NT2/D1 (cell line): ENCODE data around the gene APELA.
A peak's percentile ranks its signal among the peaks of the same experiment; 100 is the strongest.

Source experiments
- DNase-seq: peaks from one replicate; pipeline ENCODE4 v3.0.0-alpha.2; 2011; ENCODE audit warnings: low read depth, low spot score
- H3K27me3 ChIP-seq: 2 replicates; pipeline ENCODE4 v1.6.0; 2011; ENCODE audit warnings: mild to moderate bottlenecking; ENCODE audit not compliant: insufficient read length, insufficient read depth
- H3K36me3 ChIP-seq: 2 replicates; pipeline ENCODE4 v1.6.1; 2011; ENCODE audit warnings: mild to moderate bottlenecking, low read length, mixed read lengths; ENCODE audit not compliant: insufficient read depth, insufficient read length
- H3K4me1 ChIP-seq: 2 replicates; pipeline ENCODE4 v1.5.1; 2011; ENCODE audit not compliant: insufficient read depth, insufficient read length
- H3K4me3 ChIP-seq: 2 replicates; pipeline ENCODE4 v1.5.1; 2011; ENCODE audit warnings: low read depth; ENCODE audit not compliant: insufficient read length
- H3K9ac ChIP-seq: 2 replicates; pipeline ENCODE4 v1.6.0; 2011; ENCODE audit warnings: low read depth; ENCODE audit not compliant: insufficient read length
- H3K9me3 ChIP-seq: 2 replicates; pipeline ENCODE4 v1.5.1; 2011; ENCODE audit warnings: mild to moderate bottlenecking, low read length; ENCODE audit not compliant: insufficient read depth
- SUZ12 ChIP-seq: IDR thresholded peaks from 2 replicates; pipeline ENCODE4 v1.6.1; 2011; ENCODE audit not compliant: insufficient read length, insufficient read depth; ENCODE audit errors: extremely low read depth
- YY1 ChIP-seq: IDR thresholded peaks from 2 replicates; pipeline ENCODE4 v1.6.1; 2011; ENCODE audit not compliant: insufficient read length, insufficient read depth
- ZNF274 ChIP-seq: IDR thresholded peaks from 2 replicates; pipeline ENCODE4 v1.6.1; 2011; ENCODE audit warnings: mild to moderate bottlenecking, low read depth, low read length

The APELA gene

DNA sequence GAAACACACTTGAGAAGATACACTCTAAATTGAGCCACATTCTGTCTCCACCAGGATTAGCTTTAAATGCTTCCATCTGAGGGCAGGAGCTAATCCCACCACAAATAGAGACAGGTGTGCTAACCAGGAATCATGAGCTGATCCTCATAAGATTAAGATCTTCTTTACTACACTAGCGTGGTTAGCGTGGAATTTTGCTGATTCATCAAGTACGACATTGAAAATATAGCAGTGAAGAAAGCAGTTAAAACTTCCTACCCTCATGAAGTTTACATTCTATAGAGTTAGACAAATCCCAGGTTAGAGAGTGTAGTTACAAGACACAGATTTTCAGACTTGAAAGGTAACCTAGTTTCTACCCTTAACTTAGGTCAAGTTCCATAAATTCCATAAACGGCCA, 5.3 kb upstream of the APELA start:
- Histone ChIP-seq H3K4me1 (no peaks in the 10 kb centered on the region), H3K9me3 (no peaks in the 10 kb centered on the region), H3K4me3 (no peak overlapping the region), H3K27me3 (no peaks in the 10 kb centered on the region), H3K36me3 (no peaks in the 10 kb centered on the region), H3K9ac (no peak overlapping the region)
- no peak for DNase-seq
- TF ChIP-seq ZNF274 (no peak), YY1 (no peak), SUZ12 (no peak)

DNA sequence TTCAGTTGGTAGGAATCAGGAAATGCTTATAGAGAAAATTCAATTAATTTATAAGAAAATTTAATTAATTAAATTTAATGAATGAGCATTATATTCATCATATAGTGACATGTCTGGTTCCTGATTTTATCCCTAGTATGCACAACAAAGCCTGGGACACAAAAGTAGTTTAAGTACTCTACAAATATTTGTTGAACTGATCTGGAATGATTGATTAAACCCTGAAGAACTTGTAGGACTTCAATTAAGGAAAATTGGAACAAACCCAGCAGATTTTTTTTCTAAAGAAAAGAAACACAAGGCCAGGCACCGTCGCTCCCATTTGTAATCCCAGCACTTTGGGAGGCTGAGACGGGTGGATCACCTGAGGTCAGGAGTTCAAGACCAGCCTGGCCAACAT, 4.5 kb upstream of the APELA start:
- H3K36me3 ChIP-seq: no peaks in the 10 kb centered on the region
- H3K27me3 ChIP-seq: no peaks in the 10 kb centered on the region
- no peak overlapping the region for H3K9ac ChIP-seq
- no peaks in the 10 kb centered on the region for H3K9me3 ChIP-seq
- no peak for DNase-seq
- TF ChIP-seq SUZ12 (no peak), ZNF274 (no peak), YY1 (no peak)
- no peak overlapping the region for H3K4me3 ChIP-seq
- H3K4me1 ChIP-seq: no peaks in the 10 kb centered on the region

DNA sequence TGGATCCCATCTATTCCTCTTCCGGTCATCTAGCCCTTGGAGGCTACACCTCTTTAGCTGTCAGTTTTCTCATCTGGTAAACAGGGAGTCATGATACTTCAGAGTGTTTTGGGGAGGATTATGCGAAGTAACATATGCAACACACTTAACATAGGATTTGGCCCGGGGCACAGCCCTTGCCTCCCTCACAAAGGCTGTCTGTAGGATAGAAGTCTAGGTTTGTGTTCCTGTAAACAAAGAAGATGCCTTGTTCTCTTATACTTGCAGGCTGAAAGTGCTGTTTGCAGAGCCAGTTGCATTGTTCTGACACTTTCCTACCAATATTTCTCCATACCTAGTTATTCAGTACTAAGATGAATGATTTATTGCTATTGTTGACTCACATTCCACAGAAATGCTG, 2.2 kb upstream of the APELA start:
- Histone ChIP-seq H3K9me3 (no peaks in the 10 kb centered on the region), H3K36me3 (peaks cover 4% of the 10 kb centered on the region), H3K4me3 (no peak overlapping the region), H3K9ac (no peak overlapping the region), H3K4me1 (no peaks in the 10 kb centered on the region), H3K27me3 (no peaks in the 10 kb centered on the region)
- DNase-seq: peak; percentile 15
- no peak for TF ChIP-seq ZNF274
- no peak for TF ChIP-seq YY1
- TF ChIP-seq SUZ12: no peak

DNA sequence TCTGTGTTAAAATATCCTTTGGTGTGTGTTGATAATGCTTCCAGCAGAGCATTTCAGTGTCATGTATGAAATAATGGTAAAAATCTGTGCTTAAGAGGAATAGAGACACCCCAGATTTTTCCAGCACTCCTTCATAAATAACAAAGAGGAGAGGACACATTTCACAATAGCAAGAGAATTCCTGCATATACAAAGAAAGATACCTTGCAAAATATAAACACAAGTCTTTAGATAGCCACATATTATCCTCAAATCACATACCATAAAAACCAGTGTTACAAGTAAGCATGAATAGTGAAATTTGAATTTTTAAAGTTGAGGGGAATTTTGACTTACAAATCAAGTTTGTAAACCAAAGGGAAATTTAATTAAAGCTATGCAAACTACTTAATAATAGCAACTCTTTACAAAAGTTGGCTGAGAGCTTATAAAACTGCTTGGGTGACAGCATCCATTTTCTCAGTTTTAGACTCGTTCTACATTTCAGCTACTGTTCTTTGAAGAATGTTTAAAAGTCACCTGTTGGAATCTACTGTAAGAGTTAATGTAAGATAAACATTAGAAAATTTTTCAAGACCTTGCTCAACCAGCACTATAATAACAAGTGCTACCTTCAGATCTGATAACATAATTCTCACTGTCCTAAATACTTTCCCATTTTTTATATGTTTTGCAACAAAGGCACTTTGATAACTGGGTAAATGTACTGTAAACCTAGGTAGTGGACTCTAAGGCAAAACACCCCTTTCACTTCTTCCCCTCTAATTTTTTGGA, 3.7 kb downstream of the APELA start:
- TF ChIP-seq ZNF274: no peak
- no peak for TF ChIP-seq SUZ12
- no peak for TF ChIP-seq YY1
- Histone ChIP-seq H3K9ac (no peak overlapping the region), H3K36me3 (peaks cover 4% of the 10 kb centered on the region), H3K27me3 (no peaks in the 10 kb centered on the region), H3K4me1 (no peaks in the 10 kb centered on the region), H3K9me3 (no peaks in the 10 kb centered on the region), H3K4me3 (no peak overlapping the region)
- no peak for DNase-seq

DNA sequence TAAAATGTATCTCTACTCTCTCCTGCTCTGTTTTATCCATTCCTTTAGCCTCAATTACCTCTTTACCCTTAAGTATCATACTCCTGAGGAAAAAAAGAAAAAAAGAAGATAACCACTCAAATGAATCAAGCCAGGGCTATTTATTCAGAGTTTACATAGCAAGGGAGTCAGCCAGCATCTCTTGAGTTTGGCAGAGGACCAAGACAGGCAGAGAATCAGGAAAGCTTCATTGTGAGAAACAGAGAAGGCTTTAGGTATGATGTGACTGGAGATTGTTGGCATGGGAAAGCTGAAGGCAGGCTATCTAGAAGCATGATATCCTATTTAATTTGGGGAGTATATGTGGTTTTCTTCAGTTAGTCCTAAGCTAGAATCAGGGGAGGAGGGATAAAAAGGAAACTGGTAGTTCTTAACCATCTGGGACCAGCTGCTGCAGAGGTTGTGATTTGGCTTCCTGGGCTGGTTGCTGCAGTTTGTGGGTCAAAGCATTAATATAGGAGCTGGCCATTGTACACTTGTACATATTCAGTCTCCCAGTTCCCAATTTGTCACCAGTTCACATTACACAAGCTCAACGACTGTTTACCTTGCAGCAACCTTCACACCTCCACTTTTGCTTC, 11.2 kb downstream of the APELA start:
- TF ChIP-seq SUZ12: no peak
- no peak for TF ChIP-seq ZNF274

DNA sequence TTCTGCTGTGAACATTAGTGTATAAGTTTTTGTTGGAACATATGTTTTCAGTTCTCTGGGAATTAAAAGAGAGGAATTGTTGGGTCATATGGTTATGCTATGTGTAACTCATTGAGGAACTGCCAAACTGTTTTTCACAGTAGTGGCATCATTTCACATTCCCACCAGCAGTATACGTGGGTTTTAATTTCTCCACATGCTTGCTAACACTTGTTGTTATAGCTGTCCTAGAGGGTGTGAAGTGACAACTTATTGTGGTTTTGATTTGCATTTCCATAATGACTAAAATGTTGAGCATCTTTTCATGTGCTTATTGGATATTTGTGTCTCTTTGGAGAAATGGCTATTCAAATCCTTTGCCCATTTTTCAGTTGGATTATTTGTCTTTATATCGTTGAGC, 13.7 kb downstream of the APELA start:
- Histone ChIP-seq H3K4me1 (no peaks in the 10 kb centered on the region), H3K36me3 (no peaks in the 10 kb centered on the region), H3K9me3 (no peaks in the 10 kb centered on the region), H3K27me3 (no peaks in the 10 kb centered on the region), H3K4me3 (no peak overlapping the region), H3K9ac (no peak overlapping the region)
- no peak for TF ChIP-seq ZNF274
- TF ChIP-seq YY1: no peak
- no peak for DNase-seq

More for the DNA sequence above, 11.2 kb downstream of the APELA start:
- H3K4me1 ChIP-seq: no peaks in the 10 kb centered on the region
- no peaks in the 10 kb centered on the region for H3K9me3 ChIP-seq
- no peaks in the 10 kb centered on the region for H3K36me3 ChIP-seq
- H3K4me3 ChIP-seq: no peak overlapping the region
- no peaks in the 10 kb centered on the region for H3K27me3 ChIP-seq
- DNase-seq: no peak
- H3K9ac ChIP-seq: no peak overlapping the region

DNA sequence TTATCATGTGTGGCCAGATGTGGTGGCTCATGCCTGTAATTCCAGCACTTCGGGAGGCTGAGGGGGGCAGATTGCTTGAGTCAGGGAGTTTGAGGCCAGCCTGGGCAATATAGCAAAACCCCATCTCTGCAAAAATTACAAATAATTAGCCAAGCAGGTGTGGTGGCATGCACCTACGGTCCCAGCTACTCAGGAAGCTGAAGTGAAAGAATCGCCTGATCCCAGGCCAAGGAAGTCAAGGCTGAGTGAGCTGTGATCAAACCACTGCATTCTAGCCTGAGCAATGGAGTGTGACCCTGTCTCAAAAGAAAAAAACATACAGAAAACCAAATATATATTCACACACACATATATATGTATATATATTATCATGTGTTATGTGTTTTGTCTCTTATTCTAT, 15.0 kb downstream of the APELA start:
- no peak for DNase-seq

DNA sequence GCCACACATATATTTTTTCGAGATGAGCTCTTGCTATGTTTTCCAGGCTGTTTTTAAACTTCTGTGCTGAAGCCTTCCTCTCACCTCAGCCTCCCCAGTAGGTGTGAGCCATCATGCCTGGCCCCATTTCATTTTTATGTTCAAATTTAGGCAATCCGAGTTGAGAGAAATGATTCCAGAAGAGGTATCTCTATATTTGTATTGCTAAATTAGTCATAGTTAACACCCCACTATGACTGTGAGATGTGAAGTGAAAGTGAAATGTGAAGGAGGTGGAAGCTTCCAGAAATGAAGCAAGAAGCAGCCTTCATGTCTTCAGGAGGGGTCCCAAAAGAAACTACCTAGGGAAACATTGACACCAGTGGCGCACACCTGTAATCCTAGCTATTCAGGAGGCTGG, 17.7 kb downstream of the APELA start:
- Histone ChIP-seq H3K4me3 (no peak overlapping the region), H3K9ac (no peak overlapping the region), H3K27me3 (no peaks in the 10 kb centered on the region), H3K36me3 (no peaks in the 10 kb centered on the region), H3K9me3 (no peaks in the 10 kb centered on the region), H3K4me1 (no peaks in the 10 kb centered on the region)
- DNase-seq: no peak
- TF ChIP-seq SUZ12: no peak
- no peak for TF ChIP-seq ZNF274
- TF ChIP-seq YY1: no peak

More for the DNA sequence above, 15.0 kb downstream of the APELA start:
- Histone ChIP-seq H3K27me3 (no peaks in the 10 kb centered on the region), H3K9me3 (no peaks in the 10 kb centered on the region), H3K9ac (no peak overlapping the region), H3K4me3 (no peak overlapping the region), H3K36me3 (no peaks in the 10 kb centered on the region), H3K4me1 (no peaks in the 10 kb centered on the region)
- no peak for TF ChIP-seq SUZ12
- no peak for TF ChIP-seq YY1
- TF ChIP-seq ZNF274: no peak
